AG10803 (cell line): ENCODE results near the gene PARD3.
"Not testable (repeated sequence)": the region's sequence is repeated elsewhere in the genome, so short reads cannot be mapped to it uniquely, and the experiment has no call there.

ENCODE experiments used
- DNase-seq: peaks from one replicate; pipeline ENCODE4 v3.0.0; 2010; ENCODE audit warnings: low read depth
- H3K4me3 ChIP-seq: 2 replicates; pipeline ENCODE4 v1.5.1; 2011; ENCODE audit warnings: mild to moderate bottlenecking, low read length, control low read depth
- CTCF ChIP-seq: conservative IDR thresholded peaks from 2 replicates; pipeline ENCODE4 v1.5.1; 2011; ENCODE audit warnings: mild to moderate bottlenecking, low read length, control low read depth, inconsistent platforms

PARD3 gene

GRCh38 chr10:34854147-34854601 is 39.1 kb upstream of the PARD3 start:
- DNase-seq, result peak; percentile 56
- H3K4me3 ChIP-seq, result peak overlapping the region; percentile 6; the same call in 1 of the 2 replicates
- no peak for TF ChIP-seq CTCF

GRCh38 chr10:34853357-34853756 is 38.3 kb upstream of the PARD3 start:
- H3K4me3 ChIP-seq, result no peak overlapping the region
- DNase-seq, result no peak
- no peak for TF ChIP-seq CTCF

DNA sequence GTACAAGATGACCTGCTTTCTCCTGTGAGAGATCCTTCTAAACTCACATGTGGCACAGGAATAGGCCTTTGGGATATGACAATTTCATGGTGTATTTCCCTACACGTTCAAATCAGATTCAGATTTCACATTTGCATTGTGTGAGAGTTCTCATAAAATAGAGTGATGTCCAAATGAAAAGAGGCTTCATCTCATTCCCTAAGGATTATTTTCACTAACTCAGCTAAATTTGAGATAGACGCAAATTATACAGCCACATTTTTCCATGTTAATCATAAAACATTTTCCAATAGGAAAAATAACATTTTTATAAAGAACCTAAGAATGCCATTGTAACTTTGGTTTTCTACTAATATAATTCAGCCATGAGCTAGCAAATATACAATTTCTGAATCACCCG is 35.5 kb upstream of the PARD3 start:
- no peak for TF ChIP-seq CTCF
- no peak for DNase-seq
- H3K4me3 ChIP-seq, result no peak overlapping the region

GRCh38 chr10:34850036-34850435 is 34.9 kb upstream of the PARD3 start:
- no peak for DNase-seq
- TF ChIP-seq CTCF, result no peak
- no peak overlapping the region for H3K4me3 ChIP-seq

GRCh38 chr10:34845070-34845469 is 30.0 kb upstream of the PARD3 start:
- no peak for TF ChIP-seq CTCF
- no peak overlapping the region for H3K4me3 ChIP-seq
- DNase-seq, result no peak

GRCh38 chr10:34844448-34844847 is 29.4 kb upstream of the PARD3 start:
- no peak for DNase-seq
- TF ChIP-seq CTCF, result no peak
- H3K4me3 ChIP-seq, result no peak overlapping the region

DNA sequence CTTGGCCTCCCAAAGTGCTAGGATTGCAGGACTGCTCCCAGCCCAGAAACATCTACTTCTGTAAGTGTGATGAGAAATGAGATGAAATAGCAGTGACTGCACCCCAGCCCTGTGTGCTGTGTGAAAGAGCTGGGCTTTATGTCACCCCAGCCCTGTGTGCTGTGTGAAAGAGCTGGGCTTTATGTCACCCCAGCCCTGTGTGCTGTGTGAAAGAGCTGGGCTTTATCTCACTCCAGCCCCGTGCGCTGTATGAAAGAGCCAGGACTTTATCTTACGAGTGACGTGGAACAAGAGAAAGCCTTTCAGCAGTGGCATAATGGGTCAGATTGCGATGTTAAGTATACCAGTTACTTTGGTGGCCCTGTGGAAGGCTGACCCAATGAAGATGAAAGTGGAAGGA is 28.4 kb upstream of the PARD3 start:
- DNase-seq, H3K4me3 ChIP-seq: not testable (repeated sequence)

DNA sequence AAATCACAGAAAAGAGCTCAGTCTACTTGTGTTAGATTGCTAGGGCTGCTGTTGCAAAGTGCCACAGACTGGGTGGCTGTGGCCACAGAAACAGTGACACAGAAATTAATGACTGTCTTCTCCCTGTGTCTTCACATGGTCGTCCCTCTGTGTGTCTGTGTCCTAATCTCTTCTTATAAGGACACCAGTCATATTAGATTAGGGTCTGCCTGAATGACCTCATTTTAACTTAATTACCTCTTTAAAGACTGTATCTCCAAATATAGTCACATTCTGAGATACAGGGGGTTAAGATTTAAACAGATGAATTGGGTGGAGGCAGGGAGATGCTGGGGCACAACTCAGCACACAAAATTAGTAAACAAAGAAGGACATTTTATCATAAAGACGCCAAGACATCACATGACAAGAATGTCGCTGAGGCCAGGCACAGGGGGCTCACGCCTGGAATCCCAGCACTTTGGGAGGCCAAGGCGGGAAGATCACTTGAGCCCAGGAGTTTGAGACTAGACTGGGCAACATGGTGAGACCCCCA is 23.3 kb upstream of the PARD3 start:
- no peak for TF ChIP-seq CTCF
- no peak for DNase-seq

More for the DNA sequence above, 23.3 kb upstream of the PARD3 start:
- no peak overlapping the region for H3K4me3 ChIP-seq
